22Rv1 (cell line): ENCODE measurements around the gene TCERG1.

ENCODE experiments used
- CTCF ChIP-seq: fragments of 450-650 bp; IDR thresholded peaks from 2 replicates; pipeline ENCODE4 v1.5.1; 2017; ENCODE audit warnings: mild to moderate bottlenecking
- ZFX ChIP-seq: fragments of 450-650 bp; IDR thresholded peaks from 2 replicates; pipeline ENCODE4 v1.6.1; 2017; ENCODE audit warnings: antibody characterized with exemption, borderline replicate concordance

- TF ChIP-seq CTCF, result no peak
- no peak for TF ChIP-seq ZFX
Measured at GRCh38 chr5:146523698-146524097, 76.6 kb downstream of the TCERG1 start.
